GM23338 (cell line): Measurements from ENCODE around the gene CELF2. TPM values are rescaled to one million over a fixed set of nuclear protein-coding genes. Genes with fewer than 3 reads are reported as not detected.

Source experiments
- ATAC-seq: fragments of 200-7000 bp; cut with Tn5 transposase; 3 replicates; pipeline ENCODE4 v1.9.1; 2020
- DNase-seq: peaks from one replicate; pipeline ENCODE4 v3.0.0-alpha.2; 2015; ENCODE audit warnings: low spot score
- H2AFZ ChIP-seq: fragments of 200-600 bp; sonication (generic); 2 replicates; pipeline ENCODE4 v1.8.0; 2016; ENCODE audit warnings: antibody characterized with exemption, mild to moderate bottlenecking, moderate library complexity
- H3F3A ChIP-seq: fragments of 200-600 bp; sonication (generic); replicated peaks from 2 replicates; pipeline ENCODE4 v1.8.0; 2017; ENCODE audit warnings: antibody characterized with exemption, mixed run types, low read depth
- H3K27ac ChIP-seq: fragments of 200-600 bp; sonication (generic); 2 replicates; pipeline ENCODE4 v1.6.1; 2016; ENCODE audit warnings: low read depth
- H3K27me3 ChIP-seq: fragments of 200-600 bp; sonication (generic); 2 replicates; pipeline ENCODE4 v1.8.0; 2016; ENCODE audit warnings: mild to moderate bottlenecking, mixed run types, moderate library complexity; ENCODE audit not compliant: insufficient read depth
- H3K36me3 ChIP-seq: fragments of 200-600 bp; sonication (generic); 2 replicates; pipeline ENCODE4 v1.8.0; 2016; ENCODE audit warnings: mild to moderate bottlenecking; ENCODE audit not compliant: insufficient read depth
- H3K4me1 ChIP-seq: fragments of 200-600 bp; sonication (generic); 2 replicates; pipeline ENCODE4 v1.8.0; 2016; ENCODE audit warnings: mild to moderate bottlenecking, moderate library complexity; ENCODE audit not compliant: insufficient read depth
- H3K4me2 ChIP-seq: fragments of 200-600 bp; sonication (generic); 2 replicates; pipeline ENCODE4 v1.7.1; 2017; ENCODE audit warnings: mixed run types
- H3K4me3 ChIP-seq: fragments of 200-600 bp; sonication (generic); 2 replicates; pipeline ENCODE4 v1.6.1; 2016; ENCODE audit warnings: mixed run types
- H3K79me2 ChIP-seq: fragments of 200-600 bp; sonication (generic); replicated peaks from 2 replicates; pipeline ENCODE4 v1.8.0; 2017; ENCODE audit warnings: mild to moderate bottlenecking; ENCODE audit not compliant: insufficient read depth
- H3K9me2 ChIP-seq: fragments of 200-600 bp; sonication (generic); 2 replicates; pipeline ENCODE4 v1.8.0; 2017; ENCODE audit not compliant: insufficient read depth
- H4K20me1 ChIP-seq: fragments of 200-600 bp; sonication (generic); replicated peaks from 2 replicates; pipeline ENCODE4 v1.8.0; 2017; ENCODE audit warnings: mild to moderate bottlenecking; ENCODE audit not compliant: insufficient read depth
- H3K27ac Mint-ChIP-seq: 2 replicates; pipeline ENCODE4 v1.8.0; 2020; ENCODE audit warnings: inconsistent platforms, mild to moderate bottlenecking, moderate library complexity, mixed read lengths
- H3K27me3 Mint-ChIP-seq: 3 replicates; pipeline ENCODE4 v1.8.0; 2022; ENCODE audit warnings: low read depth, mild to moderate bottlenecking, moderate library complexity, mixed read lengths, inconsistent platforms; ENCODE audit not compliant: insufficient read depth, poor library complexity
- H3K36me3 Mint-ChIP-seq: 3 replicates; pipeline ENCODE4 v1.8.0; 2021; ENCODE audit warnings: low read depth, mild to moderate bottlenecking, inconsistent platforms, moderate library complexity, mixed read lengths
- H3K4me1 Mint-ChIP-seq: 3 replicates; pipeline ENCODE4 v1.8.0; 2020; ENCODE audit warnings: mild to moderate bottlenecking, inconsistent platforms, mixed read lengths
- H3K4me3 Mint-ChIP-seq: 3 replicates; pipeline ENCODE4 v1.8.0; 2021; ENCODE audit warnings: moderate library complexity, mild to moderate bottlenecking, inconsistent platforms, mixed read lengths
- H3K9me3 Mint-ChIP-seq: 3 replicates; pipeline ENCODE4 v1.8.0; 2020; ENCODE audit warnings: moderate library complexity, mild to moderate bottlenecking, inconsistent platforms, mixed read lengths
- CTCF ChIP-seq, 2 experiments: fragments of 200-600 bp in 1 of 2; sonication (generic) in 1 of 2; conservative IDR thresholded peaks; 2 replicates each; pipeline versions ENCODE4 v1.5.1 to v1.6.1; 2016 to 2017; ENCODE audit warnings: antibody characterized with exemption in 2 of 2, low read depth in 2 of 2, mild to moderate bottlenecking in 2 of 2, moderate library complexity in 1 of 2
- ETS1 ChIP-seq: IDR thresholded peaks from 2 replicates; pipeline ENCODE4 v1.6.1; 2016; ENCODE audit warnings: antibody characterized with exemption
- EZH2 ChIP-seq: fragments of 200-600 bp; sonication (generic); IDR thresholded peaks from one replicate; pipeline ENCODE4 v1.8.0; 2017; ENCODE audit warnings: antibody characterized with exemption, mild to moderate bottlenecking, low read depth; ENCODE audit not compliant: unreplicated experiment
- EZH2phosphoT487 ChIP-seq: fragments of 200-600 bp; sonication (generic); IDR thresholded peaks from one replicate; pipeline ENCODE4 v1.8.1; 2018; ENCODE audit warnings: antibody characterized with exemption; ENCODE audit not compliant: unreplicated experiment
- JUNB ChIP-seq: IDR thresholded peaks from one replicate; pipeline ENCODE4 v1.6.1; 2016; ENCODE audit warnings: antibody characterized with exemption; ENCODE audit not compliant: unreplicated experiment
- NANOG ChIP-seq: IDR thresholded peaks from 2 replicates; pipeline ENCODE4 v1.6.1; 2016; ENCODE audit warnings: antibody characterized with exemption, borderline replicate concordance
- POLR2AphosphoS5 ChIP-seq: IDR thresholded peaks from 2 replicates; pipeline ENCODE4 v1.6.1; 2016; ENCODE audit warnings: antibody characterized with exemption, low read depth
- REST ChIP-seq: IDR thresholded peaks from one replicate; pipeline ENCODE4 v1.6.1; 2018; ENCODE audit warnings: antibody characterized with exemption; ENCODE audit not compliant: unreplicated experiment
- STAT1 ChIP-seq: IDR thresholded peaks from one replicate; pipeline ENCODE4 v1.6.1; 2016; ENCODE audit warnings: antibody characterized with exemption; ENCODE audit not compliant: unreplicated experiment
- ZNF462 ChIP-seq: fragments of 250-450 bp; sonication (Bioruptor Pico); IDR thresholded peaks from 2 replicates; pipeline ENCODE4 v1.5.0; 2020; ENCODE audit warnings: mild to moderate bottlenecking, moderate library complexity
- polyA plus RNA-seq: library from polyadenylated mRNA; unstranded; fragments of >200 nt; fragmentation: Nextera tagmentation; extraction: Ambion mirVana; gene quantifications from 2 replicates; pipeline ENCODE4 v1.2.1, GENCODE V29; 2016
- total RNA-seq: library from RNA; depleted of rRNA; stranded (reverse); fragments of >200 nt; shearing (Covaris generic); gene quantifications from 2 replicates; pipeline ENCODE4 v1.2.3, GENCODE V29; 2014

Gene CELF2
- total and polyA plus RNA-seq, 2 experiments from 2014 or later = 18.1 to 22.5 TPM

GRCh38 chr10:11002485-11002884, 15.2 kb upstream of the CELF2 start:
- H3K4me1 ChIP-seq = peaks cover 7% of the 10 kb centered on the region; the same call in 1 of the 2 replicates
- no peak overlapping the region for H3K27ac ChIP-seq
- Mint-ChIP-seq H3K4me3 (no peak overlapping the region), H3K36me3 (no peaks in the 10 kb centered on the region), H3K9me3 (no peaks in the 10 kb centered on the region), H3K27me3 (no peaks in the 10 kb centered on the region), H3K27ac (no peak overlapping the region), H3K4me1 (peaks cover 16% of the 10 kb centered on the region)
- H3K36me3 ChIP-seq = no peaks in the 10 kb centered on the region
- no peak overlapping the region for H3K4me2 ChIP-seq
- no peak overlapping the region for H2AFZ ChIP-seq
- no peak overlapping the region for H3K4me3 ChIP-seq
- no peaks in the 10 kb centered on the region for H3F3A ChIP-seq
- no peaks in the 10 kb centered on the region for H3K27me3 ChIP-seq
- no peak for ATAC-seq
- no peaks in the 10 kb centered on the region for H3K79me2 ChIP-seq
- DNase-seq = no peak
- H3K9me2 ChIP-seq = no peaks in the 10 kb centered on the region
- no peak for TF ChIP-seq EZH2
- no peak for TF ChIP-seq STAT1
- no peak for TF ChIP-seq POLR2AphosphoS5
- TF ChIP-seq EZH2phosphoT487 = no peak
- no peak for TF ChIP-seq CTCF (conservative IDR thresholded peaks at IDR 0.05; ENCODE audit: low read depth in 2 of 2)
- no peak for TF ChIP-seq JUNB
- TF ChIP-seq NANOG = no peak
- no peak for TF ChIP-seq REST
- no peak for TF ChIP-seq ETS1
- no peak for TF ChIP-seq ZNF462 (CRISPR knock-in tag)
- H4K20me1 ChIP-seq = no peaks in the 10 kb centered on the region
